ENCODE results near the gene LOXHD1.

Gene LOXHD1

GRCh38 chr18:46627136-46627535 lies 29.9 kb downstream of the LOXHD1 start:
- DNase-seq (ENCODE audit: low read depth in 2 of 2) = no peak

- DNase-seq (ENCODE audit: low read depth in 2 of 2) = no peak
These were observed 32.0 kb downstream of the LOXHD1 start for GRCh38 chr18:46625069-46625468.

GRCh38 chr18:46624127-46624526 lies 32.9 kb downstream of the LOXHD1 start:
- DNase-seq (ENCODE audit: low read depth in 2 of 2) = no peak

GRCh38 chr18:46623541-46623940 lies 33.5 kb downstream of the LOXHD1 start:
- no peak for DNase-seq (ENCODE audit: low read depth in 2 of 2)

- DNase-seq (ENCODE audit: low read depth in 2 of 2) = peak in 1 of 2 experiments; percentile 3
These were observed 34.0 kb downstream of the LOXHD1 start for GRCh38 chr18:46622999-46623398.

GRCh38 chr18:46622451-46622850 lies 34.6 kb downstream of the LOXHD1 start:
- DNase-seq (ENCODE audit: low read depth in 2 of 2) = no peak

GRCh38 chr18:46621871-46622270 lies 35.1 kb downstream of the LOXHD1 start:
- DNase-seq (ENCODE audit: low read depth in 2 of 2) = no peak

GRCh38 chr18:46621111-46621766 lies 35.8 kb downstream of the LOXHD1 start:
- DNase-seq (ENCODE audit: low read depth in 2 of 2) = no peak

- no peak for DNase-seq (ENCODE audit: low read depth in 2 of 2)
These were observed 37.5 kb downstream of the LOXHD1 start for GRCh38 chr18:46619559-46619958.

GRCh38 chr18:46615720-46616119 lies 41.3 kb downstream of the LOXHD1 start:
- no peak for DNase-seq (ENCODE audit: low read depth in 2 of 2)

- DNase-seq (ENCODE audit: low read depth in 2 of 2) = no peak
These were observed 48.0 kb downstream of the LOXHD1 start for GRCh38 chr18:46609048-46609447.

- no peak for DNase-seq (ENCODE audit: low read depth in 2 of 2)
These were observed 49.1 kb downstream of the LOXHD1 start for GRCh38 chr18:46607926-46608325.

- no peak for DNase-seq (ENCODE audit: low read depth in 2 of 2)
These were observed 55.7 kb downstream of the LOXHD1 start for GRCh38 chr18:46601141-46601805.

GRCh38 chr18:46596119-46596518 lies 60.9 kb downstream of the LOXHD1 start:
- no peak for DNase-seq (ENCODE audit: low read depth in 2 of 2)

- no peak for DNase-seq (ENCODE audit: low read depth in 2 of 2)
These were observed 65.1 kb downstream of the LOXHD1 start for GRCh38 chr18:46591783-46592391.

- no peak for DNase-seq (ENCODE audit: low read depth in 2 of 2)
These were observed 66.9 kb downstream of the LOXHD1 start for GRCh38 chr18:46590103-46590502.

- DNase-seq (ENCODE audit: low read depth in 2 of 2) = no peak
These were observed 67.9 kb downstream of the LOXHD1 start for GRCh38 chr18:46588971-46589660.

GRCh38 chr18:46587600-46587999 lies 69.4 kb downstream of the LOXHD1 start:
- DNase-seq (ENCODE audit: low read depth in 2 of 2) = no peak

- DNase-seq (ENCODE audit: low read depth in 2 of 2) = no peak
These were observed 73.3 kb downstream of the LOXHD1 start for GRCh38 chr18:46583711-46584110.

- no peak for DNase-seq (ENCODE audit: low read depth in 2 of 2)
These were observed 75.4 kb downstream of the LOXHD1 start for GRCh38 chr18:46581648-46582047.

- DNase-seq (ENCODE audit: low read depth in 2 of 2) = no peak
These were observed 78.0 kb downstream of the LOXHD1 start for GRCh38 chr18:46578987-46579386.

- DNase-seq (ENCODE audit: low read depth in 2 of 2) = no peak
These were observed 79.5 kb downstream of the LOXHD1 start for GRCh38 chr18:46577546-46577945.

- DNase-seq (ENCODE audit: low read depth in 2 of 2) = no peak
These were observed 81.2 kb downstream of the LOXHD1 start for GRCh38 chr18:46575851-46576250.
